HepG2 (cell line): Measurements from ENCODE around the gene MORN1. TPM values are rescaled to one million over a fixed set of nuclear protein-coding genes. Genes with fewer than 3 reads are reported as not detected.
A peak's percentile ranks its signal among the peaks of the same experiment; 100 is the strongest.

Experiments used
- ATAC-seq: fragments of 200-7000 bp; cut with Tn5 transposase; 3 replicates; pipeline ENCODE4 v1.9.1; 2020; ENCODE audit warnings: mild to moderate bottlenecking, moderate library complexity
- BruUV-seq: library from RNA; stranded (reverse); fragments of 400-500 nt; replicated peaks from 2 replicates; lab custom pipeline; 2021; lab: Mats Ljungman, UMichigan
- CTCF ChIA-PET: fragments of 300-600 bp; formaldehyde crosslinking; extraction: SDS; loops from one replicate; lab custom pipeline; 2021; ENCODE audit warnings: low total read pairs, inconsistent platforms, low intra/inter-chr PET ratio; lab: Yijun Ruan, JAX
- POLR2A ChIA-PET: fragments of 350-600 bp; sonication (Branson Sonifier 250); formaldehyde crosslinking; loops from one replicate; lab custom pipeline; 2020; ENCODE audit warnings: antibody characterized with exemption, inconsistent platforms; lab: Yijun Ruan, JAX
- DNase-seq: peaks from one replicate; pipeline ENCODE4 v3.0.0-alpha.2; 2015; ENCODE audit warnings: low spot score
- FAIRE-seq: peaks from 3 replicates; lab custom pipeline; 2011; peaks lifted over from hg19 to GRCh38; lab: Jason Lieb, UNC
- H2AFZ ChIP-seq: one replicate; pipeline ENCODE4 v1.6.1; 2011; ENCODE audit warnings: low read length, inconsistent platforms
- H3K27ac ChIP-seq: fragments of 300-600 bp; 3 replicates; pipeline ENCODE4 v1.8.0; 2011; ENCODE audit warnings: mixed run types, mild to moderate bottlenecking, mixed read lengths, low read length, inconsistent platforms; ENCODE audit not compliant: insufficient read depth; ENCODE audit errors: extremely low read length
- H3K27me3 ChIP-seq, 2 experiments: fragments of 200-600 bp in 1 of 2; 2 replicates in 1 of 2; 3 replicates in 1 of 2; pipeline versions ENCODE4 v1.6.0 to v1.8.0; 2011; ENCODE audit warnings: low read length in 2 of 2, mild to moderate bottlenecking in 2 of 2, moderate library complexity in 2 of 2, inconsistent platforms in 1 of 2; ENCODE audit not compliant: insufficient read depth in 2 of 2, control insufficient read depth in 1 of 2
- H3K36me3 ChIP-seq, 2 experiments: fragments of 200-600 bp in 1 of 2; replicated peaks in 1 of 2; 2 replicates in 1 of 2; 3 replicates in 1 of 2; pipeline versions ENCODE4 v1.5.1 to v1.8.0; 2011; ENCODE audit warnings: low read length in 2 of 2, inconsistent platforms in 1 of 2; ENCODE audit not compliant: insufficient read depth in 2 of 2, control insufficient read depth in 1 of 2
- H3K4me1 ChIP-seq: 2 replicates; pipeline ENCODE4 v1.5.1; 2012; ENCODE audit warnings: low read length, inconsistent platforms; ENCODE audit not compliant: insufficient read depth
- H3K4me2 ChIP-seq: 2 replicates; pipeline ENCODE4 v1.6.0; 2011; ENCODE audit warnings: low read depth, low read length, inconsistent platforms
- H3K4me3 ChIP-seq, 3 experiments: fragments of 200-600 bp in 1 of 3; sonication (generic), shearing (Covaris generic) in 1 of 3; replicated peaks in 1 of 3; 2 replicates each; pipeline ENCODE4 v1.5.1; 2011 to 2016; ENCODE audit warnings: low read length in 3 of 3, inconsistent platforms in 2 of 3, low read depth in 2 of 3, mild to moderate bottlenecking in 2 of 3, control low read depth in 1 of 3, mixed read lengths in 1 of 3; ENCODE audit not compliant: insufficient read depth in 1 of 3
- H3K79me2 ChIP-seq: one replicate; pipeline ENCODE4 v1.6.1; 2011; ENCODE audit warnings: low read length, inconsistent platforms; ENCODE audit not compliant: insufficient read depth
- H3K9ac ChIP-seq: 2 replicates; pipeline ENCODE4 v1.6.0; 2011; ENCODE audit warnings: mild to moderate bottlenecking, low read depth, low read length, inconsistent platforms; ENCODE audit not compliant: insufficient read depth
- H3K9me3 ChIP-seq: 2 replicates; pipeline ENCODE4 v1.5.1; 2012; ENCODE audit warnings: mild to moderate bottlenecking, low read length
- H4K20me1 ChIP-seq: 2 replicates; pipeline ENCODE4 v1.6.0; 2011; ENCODE audit warnings: inconsistent platforms, mild to moderate bottlenecking, low read length, moderate library complexity; ENCODE audit not compliant: insufficient read depth
- DDIT3 ChIP-seq: sonication (generic); formaldehyde crosslinking; IDR thresholded peaks from 2 replicates; pipeline ENCODE4 v1.4.0; 2020; ENCODE audit warnings: mild to moderate bottlenecking, missing genetic modification reagents
- ELF4 ChIP-seq: sonication (generic); formaldehyde crosslinking; IDR thresholded peaks from 2 replicates; pipeline ENCODE4 v1.5.0; 2020; ENCODE audit warnings: missing genetic modification reagents, mild to moderate bottlenecking, moderate library complexity, borderline replicate concordance
- FOXC1 ChIP-seq: sonication (generic); formaldehyde crosslinking; IDR thresholded peaks from 2 replicates; pipeline ENCODE4 v1.8.0; 2022; ENCODE audit warnings: mild to moderate bottlenecking, missing genetic modification reagents, borderline replicate concordance
- GABPB1 ChIP-seq: IDR thresholded peaks from 2 replicates; pipeline ENCODE4 v1.6.1; 2016; ENCODE audit warnings: mild to moderate bottlenecking, missing genetic modification reagents, moderate library complexity, missing compliant biosample characterization
- HDAC1 ChIP-seq: sonication (generic); formaldehyde crosslinking; IDR thresholded peaks from 2 replicates; pipeline ENCODE4 v1.5.1; 2020; ENCODE audit warnings: mild to moderate bottlenecking, missing genetic modification reagents
- JUNB ChIP-seq: sonication (generic); formaldehyde crosslinking; IDR thresholded peaks from 2 replicates; pipeline ENCODE4 v1.8.0; 2022; ENCODE audit warnings: missing genetic modification reagents, mild to moderate bottlenecking, borderline replicate concordance
- KLF16 ChIP-seq, 2 experiments: sonication (generic) in 1 of 2; formaldehyde crosslinking in 1 of 2; IDR thresholded peaks; 2 replicates each; pipeline versions ENCODE4 v1.6.1 to v1.8.0; 2016 to 2023; ENCODE audit warnings: missing genetic modification reagents in 2 of 2, missing compliant biosample characterization in 1 of 2
- MLX ChIP-seq: IDR thresholded peaks from 2 replicates; pipeline ENCODE4 v1.6.1; 2016
- RFX1 ChIP-seq: fragments of 450-650 bp; IDR thresholded peaks from 2 replicates; pipeline ENCODE4 v1.6.1; 2017
- SAFB2 ChIP-seq: sonication (generic); formaldehyde crosslinking; IDR thresholded peaks from 2 replicates; pipeline ENCODE4 v1.5.1; 2020; ENCODE audit warnings: missing genetic modification reagents, low read depth, mild to moderate bottlenecking, borderline replicate concordance
- SNAI1 ChIP-seq: sonication (generic); formaldehyde crosslinking; IDR thresholded peaks from 2 replicates; pipeline ENCODE4 v1.5.0; 2020; ENCODE audit warnings: mild to moderate bottlenecking, missing genetic modification reagents, borderline replicate concordance
- YY1 ChIP-seq: IDR thresholded peaks from 2 replicates; pipeline ENCODE4 v1.6.1; 2011; ENCODE audit warnings: low read length, low read depth, moderate library complexity, mild to moderate bottlenecking; ENCODE audit not compliant: insufficient read depth, insufficient replicate concordance
- ZBTB43 ChIP-seq: sonication (generic); formaldehyde crosslinking; conservative IDR thresholded peaks from 2 replicates; pipeline ENCODE4 v1.4.0; 2020; ENCODE audit warnings: missing genetic modification reagents
- ZC3H13 ChIP-seq: sonication (generic); formaldehyde crosslinking; IDR thresholded peaks from 2 replicates; pipeline ENCODE4 v1.8.1; 2023; ENCODE audit warnings: mild to moderate bottlenecking, missing genetic modification reagents, moderate library complexity
- ZNF205 ChIP-seq: IDR thresholded peaks from 2 replicates; pipeline ENCODE4 v1.6.1; 2018; ENCODE audit warnings: missing biosample characterization, missing genetic modification reagents
- ZNF263 ChIP-seq: sonication (generic); formaldehyde crosslinking; IDR thresholded peaks from 2 replicates; pipeline ENCODE4 v1.4.0; 2020; ENCODE audit warnings: missing genetic modification reagents
- ZNF652 ChIP-seq: IDR thresholded peaks from 2 replicates; pipeline ENCODE4 v1.6.1; 2016; ENCODE audit warnings: low read depth, borderline replicate concordance
- WGBS: methylation state at CpG from one replicate; pipeline ENCODE4 v1.1.6; 2017; ENCODE audit warnings: low lambda C conversion rate; 5-methylcytosine and 5-hydroxymethylcytosine counted together
- in situ Hi-C: cut with HindIII; loops from 2 replicates; pipeline ENCODE4 v1.10.0; 2017; ENCODE audit warnings: low pct_unique_long_range_greater_than_20kb; ENCODE audit not compliant: extremely low pct_ligation_motif_present
- intact Hi-C: fragments of 100-400 bp; cut with micrococcal nuclease; formaldehyde crosslinking; loops from one replicate; pipeline ENCODE4 v1.10.0; 2022; ENCODE audit not compliant: unreplicated experiment
- polyA plus RNA-seq, 8 experiments: library from polyadenylated mRNA; depleted of rRNA in 3 of 8; stranded (reverse) in 7 of 8; unstranded in 1 of 8; fragments of >200 nt; fragmentation: Illumina TruSeq in 4 of 8; extraction: Trizol in 4 of 8; gene quantifications; 2 replicates each; pipeline versions ENCODE4 v1.2.1 to v1.2.3, GENCODE V29; 2011 to 2016; ENCODE audit warnings: low read depth in 4 of 8, missing spikeins in 1 of 8, mixed read lengths in 1 of 8; ENCODE audit not compliant: insufficient read depth in 1 of 8
- total RNA-seq, 5 experiments: library from RNA; depleted of rRNA; stranded (reverse); fragments of >200 nt; fragmentation: Illumina TruSeq; extraction: Trizol; gene quantifications; 2 replicates each; pipeline ENCODE4 v1.2.3, GENCODE V29; 2016; ENCODE audit warnings: low read depth in 1 of 5
- TF ChIP-seq, protein P1 (sequence below): sonication (generic); formaldehyde crosslinking; IDR thresholded peaks from 2 replicates; pipeline ENCODE4 v1.5.1; 2020; ENCODE audit warnings: missing genetic modification reagents, mild to moderate bottlenecking, borderline replicate concordance

The MORN1 gene
- total and polyA plus RNA-seq, 2 of the 13 experiments (the other 11 are each of a cell fraction or from before 2014, with no cell fraction given) = 3.1 to 6.5 TPM

DNA sequence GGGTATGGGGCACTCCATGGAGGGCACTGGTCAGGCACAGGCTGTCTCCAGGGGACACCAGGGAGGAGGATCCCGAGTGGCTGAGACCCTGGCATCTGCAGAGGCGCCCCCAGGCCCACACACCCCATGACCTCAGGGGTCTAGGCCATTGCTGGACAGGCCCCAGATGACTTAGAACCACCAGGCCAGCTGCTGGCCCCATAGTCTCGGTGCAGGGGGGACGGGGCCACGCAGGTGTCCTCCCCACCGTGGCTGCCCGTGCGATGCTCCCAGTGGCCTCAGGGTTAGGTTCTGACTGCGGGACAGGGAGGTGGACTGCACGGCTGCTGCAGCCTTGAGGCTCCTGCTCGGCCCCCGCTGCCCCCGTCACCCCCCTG, 44.0 kb downstream of the MORN1 start:
- intact Hi-C loops = no loop called here
- no peak for FAIRE-seq
- CTCF ChIA-PET = no interaction called here

More for the DNA sequence above, 44.0 kb downstream of the MORN1 start:
- H3K27ac ChIP-seq = no peak overlapping the region
- ATAC-seq (peak; percentile 47), DNase-seq (no peak)
- peaks cover 13 to 65% of the 10 kb centered on the region in 2 experiments for H3K27me3 ChIP-seq
- no peaks in the 10 kb centered on the region for H3K9me3 ChIP-seq
- POLR2A ChIA-PET = no interaction called here
- no peak overlapping the region for H2AFZ ChIP-seq
- BruUV-seq = no TSS peak
- in situ Hi-C loops = no loop called here
- H3K4me2 ChIP-seq = peak overlapping the region; percentile 46; the same call in 1 of the 2 replicates
- H3K36me3 ChIP-seq = no peaks in the 10 kb centered on the region
- TF ChIP-seq SAFB2 (CRISPR knock-in tag) (no peak), HDAC1 (no peak), GABPB1 (CRISPR knock-in tag) (no peak), JUNB (CRISPR knock-in tag) (no peak), ZNF263 (CRISPR knock-in tag) (no peak), YY1 (no peak), RFX1 (no peak), KLF16 (CRISPR knock-in tag; IDR thresholded peaks at IDR 0.05) (no peak), SNAI1 (no peak), ZBTB43 (CRISPR knock-in tag) (no peak), ZNF205 (CRISPR knock-in tag) (no peak), DDIT3 (no peak), MLX (CRISPR knock-in tag) (no peak), FOXC1 (CRISPR knock-in tag) (no peak), ELF4 (no peak), ZC3H13 (CRISPR knock-in tag) (no peak), ZNF652 (CRISPR knock-in tag) (no peak)
- TF ChIP-seq, protein P1, sequence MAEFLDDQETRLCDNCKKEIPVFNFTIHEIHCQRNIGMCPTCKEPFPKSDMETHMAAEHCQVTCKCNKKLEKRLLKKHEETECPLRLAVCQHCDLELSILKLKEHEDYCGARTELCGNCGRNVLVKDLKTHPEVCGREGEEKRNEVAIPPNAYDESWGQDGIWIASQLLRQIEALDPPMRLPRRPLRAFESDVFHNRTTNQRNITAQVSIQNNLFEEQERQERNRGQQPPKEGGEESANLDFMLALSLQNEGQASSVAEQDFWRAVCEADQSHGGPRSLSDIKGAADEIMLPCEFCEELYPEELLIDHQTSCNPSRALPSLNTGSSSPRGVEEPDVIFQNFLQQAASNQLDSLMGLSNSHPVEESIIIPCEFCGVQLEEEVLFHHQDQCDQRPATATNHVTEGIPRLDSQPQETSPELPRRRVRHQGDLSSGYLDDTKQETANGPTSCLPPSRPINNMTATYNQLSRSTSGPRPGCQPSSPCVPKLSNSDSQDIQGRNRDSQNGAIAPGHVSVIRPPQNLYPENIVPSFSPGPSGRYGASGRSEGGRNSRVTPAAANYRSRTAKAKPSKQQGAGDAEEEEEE (CRISPR knock-in tag) = no peak
- H4K20me1 ChIP-seq = no peaks in the 10 kb centered on the region
- WGBS = no CpG with 5 or more reads among the region's 13 CpGs
- H3K4me3 ChIP-seq = 0 out of 6 replicates have a peak overlapping the region, but pooled peaks of 1 of the 3 experiments have one; percentile 18
- H3K9ac ChIP-seq = no peak overlapping the region
- peaks cover 7% of the 10 kb centered on the region; the same call in 1 of the 2 replicates for H3K4me1 ChIP-seq
- H3K79me2 ChIP-seq = no peaks in the 10 kb centered on the region
